Uterine smooth muscle cell (primary cell): ENCODE measurements around the gene SCIMP. TPM values are rescaled to one million over a fixed set of nuclear protein-coding genes. Genes with fewer than 3 reads are reported as not detected.

Source experiments
- total RNA-seq: library from RNA; depleted of rRNA; stranded (reverse); fragments of >200 nt; gene quantifications from 2 replicates; pipeline ENCODE4 v1.2.3, GENCODE V29; 2014

Gene SCIMP
- total RNA-seq = not detected in 2 replicates

DNA sequence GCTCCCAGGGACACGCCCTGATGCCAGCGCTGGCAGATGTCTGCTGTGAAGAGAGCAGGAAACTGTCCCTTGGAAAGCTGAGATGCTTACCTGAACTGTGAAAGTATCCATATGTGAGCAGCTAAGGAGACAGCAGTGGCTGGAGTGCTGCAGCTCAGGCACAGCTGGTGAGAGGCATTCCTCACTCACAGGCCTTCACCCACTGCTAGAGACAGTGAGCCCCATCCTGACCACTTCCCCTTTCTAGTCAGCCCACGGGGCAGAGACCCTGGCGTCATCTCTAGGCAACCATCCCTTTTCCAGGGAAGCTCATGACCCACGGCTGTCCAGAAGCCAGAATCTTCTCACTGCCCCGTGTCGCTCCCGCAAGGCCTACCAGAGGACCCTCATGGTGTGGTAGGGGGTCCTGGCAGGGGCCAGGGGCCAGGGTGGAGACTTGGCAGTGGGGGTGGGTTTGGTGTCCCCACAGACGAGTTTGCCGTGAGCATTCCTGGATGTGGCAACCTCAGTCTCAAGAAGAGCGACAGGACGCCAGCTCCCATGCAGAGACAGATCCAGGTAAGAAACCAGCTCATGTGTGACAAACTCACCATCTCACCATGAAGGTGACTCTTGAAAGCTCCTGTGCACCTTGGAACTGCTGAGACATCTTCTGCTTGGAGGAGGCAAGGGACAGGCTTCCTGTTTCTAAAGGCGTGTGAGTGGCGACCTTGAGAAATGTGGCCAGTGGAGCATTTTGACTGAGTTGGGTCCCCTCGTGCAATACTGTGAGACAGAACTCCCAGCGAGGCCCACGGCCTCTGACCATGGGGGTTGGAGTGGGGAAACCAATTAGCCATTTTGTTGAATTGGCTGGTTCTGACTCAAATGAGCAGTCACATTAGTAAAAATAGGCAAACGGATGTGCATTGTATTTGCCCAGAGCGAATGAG, at the start of gene SCIMP:
Gene SCIMP (minus strand): TSS at position 216 of the 932 bp plus-strand sequence. CDS start 105 bp downstream, at position 111.

GRCh38 chr17:5281814-5282641, 47.4 kb upstream of the SCIMP start, which contains the start of gene RABEP1:
TSS of gene RABEP1 (plus strand) at chr17:5282284. CDS start at chr17:5282487, 203 bp downstream.

DNA sequence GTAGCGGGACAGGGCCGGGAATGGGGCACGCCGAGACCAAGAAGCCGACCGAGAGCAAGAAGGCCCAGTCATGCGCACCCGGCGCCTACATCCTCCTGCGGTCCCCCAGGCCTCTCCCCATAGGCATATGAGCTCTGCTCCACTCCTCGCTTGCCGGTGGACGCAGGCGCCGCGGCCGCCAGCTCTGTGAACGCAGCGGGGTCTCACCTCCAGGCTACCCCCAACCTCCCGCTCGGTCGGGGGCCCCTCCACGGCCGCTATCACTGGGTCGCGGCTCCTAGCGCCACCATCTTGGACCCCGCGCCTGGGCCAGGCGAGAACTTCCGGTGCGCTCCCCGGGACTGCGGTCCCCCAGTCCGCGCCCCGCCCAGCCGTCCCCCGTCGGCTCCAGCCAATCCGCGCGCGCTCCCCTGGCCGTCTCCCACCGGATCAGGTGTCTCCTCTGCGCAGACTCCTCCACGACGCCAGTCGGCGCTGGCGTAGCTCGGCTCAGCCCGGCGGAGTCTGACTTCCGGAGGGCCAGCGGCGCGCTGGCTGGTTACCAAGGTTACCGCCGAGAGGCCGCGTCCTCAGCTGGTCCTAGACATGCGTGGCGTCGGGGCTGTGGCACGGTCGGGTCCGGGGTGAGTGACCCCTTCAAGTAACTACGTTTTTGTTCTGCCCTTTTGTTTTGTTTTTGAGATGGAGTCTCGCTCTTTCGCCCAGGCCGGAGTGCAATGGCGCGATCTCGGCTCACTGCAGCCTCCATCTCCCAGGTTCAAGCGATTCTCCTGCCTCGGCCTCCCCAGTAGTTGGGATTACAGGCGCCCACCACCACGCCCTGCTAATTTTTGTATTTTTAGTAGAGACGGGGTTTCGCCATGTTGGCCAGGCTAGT, 42.9 kb downstream of the SCIMP start, which contains the start of gene ZNF594:
Gene ZNF594 (minus strand): TSS at position 328 of the 877 bp plus-strand sequence. CDS start 7,612 bp downstream, outside the sequence.

Other genes with a start within 250 kb of the SCIMP start
- gene CAMTA2, start 247.2 kb downstream of the SCIMP start, total RNA-seq = 4.6 and 8.6 TPM in 2 replicates
- gene INCA1, start 237.3 kb downstream of the SCIMP start, total RNA-seq = 0.11 and 0.37 TPM in 2 replicates
- gene KIF1C, start 236.9 kb downstream of the SCIMP start, total RNA-seq = 49.6 and 70.5 TPM in 2 replicates
- under 0.01 and 0.37 TPM in 2 replicates for gene SLC52A1, start 199.4 kb downstream of the SCIMP start, total RNA-seq
- gene ZFP3, start 156.4 kb downstream of the SCIMP start, total RNA-seq = 1.7 and 2.9 TPM in 2 replicates
- gene ZNF232, start 123.0 kb downstream of the SCIMP start, total RNA-seq = 7.0 and 7.3 TPM in 2 replicates
- under 0.01 TPM in 2 replicates for gene USP6, start 118.8 kb downstream of the SCIMP start, total RNA-seq
- 9.7 and 11.2 TPM in 2 replicates for gene ZNF594, start 43.0 kb downstream of the SCIMP start, total RNA-seq
- 77.2 and 90.4 TPM in 2 replicates for gene RABEP1, start 47.4 kb upstream of the SCIMP start, total RNA-seq
- gene NUP88, start 184.8 kb upstream of the SCIMP start, total RNA-seq = 96.6 and 184 TPM in 2 replicates
- gene RPAIN, start 185.3 kb upstream of the SCIMP start, total RNA-seq = 48.6 and 54.7 TPM in 2 replicates
- 203 and 352 TPM in 2 replicates for gene C1QBP, start 204.3 kb upstream of the SCIMP start, total RNA-seq
- 11.5 and 14.1 TPM in 2 replicates for gene DHX33, start 234.1 kb upstream of the SCIMP start, total RNA-seq